Measurements from ENCODE around the gene SAMHD1.
"Not testable (repeated sequence)": the region's sequence is repeated elsewhere in the genome, so short reads cannot be mapped to it uniquely, and the experiment has no call there.

SAMHD1 gene

GRCh38 chr20:36851490-36851889, 100.0 kb downstream of the SAMHD1 start:
- Histone ChIP-seq H3K9me3 (ENCODE audit: control insufficient read depth, low read length) (peaks cover 3% of the 10 kb centered on the region), H3K4me1 (ENCODE audit: control insufficient read depth, insufficient read depth, low read length, poor library complexity, severe bottlenecking) (peaks cover 39% of the 10 kb centered on the region), H3K27ac (ENCODE audit: low read depth, low read length, severe bottlenecking) (no peak overlapping the region), H3K36me3 (ENCODE audit: control insufficient read depth, insufficient read depth, low read length) (peaks cover 30% of the 10 kb centered on the region), H3K4me3 (ENCODE audit: extremely low read depth, insufficient read depth, low read length, poor library complexity, severe bottlenecking) (no peak overlapping the region)
- 100% methylated on average over 1 of the region's 2 CpGs for WGBS, 2 experiments (ENCODE audit: insufficient coverage in 2 of 2)

- H3K36me3 ChIP-seq (ENCODE audit: control insufficient read depth, insufficient read depth, low read length), result peaks cover 30% of the 10 kb centered on the region
- H3K4me1 ChIP-seq (ENCODE audit: control insufficient read depth, insufficient read depth, low read length, poor library complexity, severe bottlenecking), result peaks cover 35% of the 10 kb centered on the region
- no peak overlapping the region for H3K27ac ChIP-seq (ENCODE audit: low read depth, low read length, severe bottlenecking)
- H3K4me3 ChIP-seq (ENCODE audit: extremely low read depth, insufficient read depth, low read length, poor library complexity, severe bottlenecking), result no peak overlapping the region
- H3K9me3 ChIP-seq (ENCODE audit: control insufficient read depth, low read length), result peaks cover 3% of the 10 kb centered on the region
- WGBS, 2 experiments (ENCODE audit: insufficient coverage in 2 of 2), result 95 to 100% methylated on average over 5 to 6 of the region's 6 CpGs
Measured at GRCh38 chr20:36850759-36851158, 100.7 kb downstream of the SAMHD1 start.

GRCh38 chr20:36849333-36850065, 102.0 kb downstream of the SAMHD1 start:
- peaks cover 38% of the 10 kb centered on the region for H3K4me1 ChIP-seq (ENCODE audit: control insufficient read depth, insufficient read depth, low read length, poor library complexity, severe bottlenecking)
- peaks cover 36% of the 10 kb centered on the region for H3K36me3 ChIP-seq (ENCODE audit: control insufficient read depth, insufficient read depth, low read length)
- H3K4me3 ChIP-seq (ENCODE audit: extremely low read depth, insufficient read depth, low read length, poor library complexity, severe bottlenecking), result no peak overlapping the region
- 92 to 97% methylated on average over 7 of the region's 9 CpGs for WGBS, 2 experiments (ENCODE audit: insufficient coverage in 2 of 2)
- no peak overlapping the region for H3K27ac ChIP-seq (ENCODE audit: low read depth, low read length, severe bottlenecking)
- H3K9me3 ChIP-seq (ENCODE audit: control insufficient read depth, low read length), result peaks cover 3% of the 10 kb centered on the region

- Histone ChIP-seq H3K4me3 (ENCODE audit: extremely low read depth, insufficient read depth, low read length, poor library complexity, severe bottlenecking) (no peak overlapping the region), H3K36me3 (ENCODE audit: control insufficient read depth, insufficient read depth, low read length) (peaks cover 28% of the 10 kb centered on the region), H3K27ac (ENCODE audit: low read depth, low read length, severe bottlenecking) (peak overlapping the region; percentile 84), H3K4me1 (ENCODE audit: control insufficient read depth, insufficient read depth, low read length, poor library complexity, severe bottlenecking) (peaks cover 36% of the 10 kb centered on the region), H3K9me3 (ENCODE audit: control insufficient read depth, low read length) (peaks cover 3% of the 10 kb centered on the region)
Measured at GRCh38 chr20:36848677-36849076, 102.8 kb downstream of the SAMHD1 start.

GRCh38 chr20:36848078-36848660, 103.3 kb downstream of the SAMHD1 start:
- peaks cover 3% of the 10 kb centered on the region for H3K9me3 ChIP-seq (ENCODE audit: control insufficient read depth, low read length)

GRCh38 chr20:36847710-36848040, 103.8 kb downstream of the SAMHD1 start:
- WGBS, 2 experiments (ENCODE audit: insufficient coverage in 2 of 2), result no CpG with 5 or more reads among the region's 1 CpG
- Histone ChIP-seq H3K27ac (ENCODE audit: low read depth, low read length, severe bottlenecking) (peak overlapping the region; percentile 84), H3K9me3 (ENCODE audit: control insufficient read depth, low read length) (peaks cover 3% of the 10 kb centered on the region), H3K36me3 (ENCODE audit: control insufficient read depth, insufficient read depth, low read length) (peaks cover 23% of the 10 kb centered on the region), H3K4me3 (ENCODE audit: extremely low read depth, insufficient read depth, low read length, poor library complexity, severe bottlenecking) (no peak overlapping the region), H3K4me1 (ENCODE audit: control insufficient read depth, insufficient read depth, low read length, poor library complexity, severe bottlenecking) (peaks cover 45% of the 10 kb centered on the region)

More at GRCh38 chr20:36848078-36848660, 103.3 kb downstream of the SAMHD1 start:
- Histone ChIP-seq H3K4me1 (ENCODE audit: control insufficient read depth, insufficient read depth, low read length, poor library complexity, severe bottlenecking) (peaks cover 41% of the 10 kb centered on the region), H3K27ac (ENCODE audit: low read depth, low read length, severe bottlenecking) (peak overlapping the region; percentile 84), H3K36me3 (ENCODE audit: control insufficient read depth, insufficient read depth, low read length) (peaks cover 27% of the 10 kb centered on the region), H3K4me3 (ENCODE audit: extremely low read depth, insufficient read depth, low read length, poor library complexity, severe bottlenecking) (no peak overlapping the region)
- 70 to 85% methylated on average over 2 to 3 of the region's 6 CpGs for WGBS, 2 experiments (ENCODE audit: insufficient coverage in 2 of 2)

- Histone ChIP-seq H3K4me1 (ENCODE audit: control insufficient read depth, insufficient read depth, low read length, poor library complexity, severe bottlenecking) (peaks cover 45% of the 10 kb centered on the region), H3K4me3 (ENCODE audit: extremely low read depth, insufficient read depth, low read length, poor library complexity, severe bottlenecking) (no peak overlapping the region), H3K27ac (ENCODE audit: low read depth, low read length, severe bottlenecking) (peak overlapping the region; percentile 84), H3K36me3 (ENCODE audit: control insufficient read depth, insufficient read depth, low read length) (peaks cover 23% of the 10 kb centered on the region), H3K9me3 (ENCODE audit: control insufficient read depth, low read length) (peaks cover 3% of the 10 kb centered on the region)
- 86 to 88% methylated on average over 16 of the region's 18 CpGs for WGBS, 2 experiments (ENCODE audit: insufficient coverage in 2 of 2)
Measured at GRCh38 chr20:36847009-36847709, 104.3 kb downstream of the SAMHD1 start.

GRCh38 chr20:36845288-36845971, 106.1 kb downstream of the SAMHD1 start:
- Histone ChIP-seq H3K9me3 (ENCODE audit: control insufficient read depth, low read length) (no peaks in the 10 kb centered on the region), H3K4me1 (ENCODE audit: control insufficient read depth, insufficient read depth, low read length, poor library complexity, severe bottlenecking) (peaks cover 51% of the 10 kb centered on the region), H3K27ac (ENCODE audit: low read depth, low read length, severe bottlenecking) (no peak overlapping the region), H3K4me3 (ENCODE audit: extremely low read depth, insufficient read depth, low read length, poor library complexity, severe bottlenecking) (no peak overlapping the region), H3K36me3 (ENCODE audit: control insufficient read depth, insufficient read depth, low read length) (peaks cover 11% of the 10 kb centered on the region)
- WGBS, 2 experiments (ENCODE audit: insufficient coverage in 2 of 2), result 79 to 81% methylated on average over 4 to 10 of the region's 10 CpGs

DNA sequence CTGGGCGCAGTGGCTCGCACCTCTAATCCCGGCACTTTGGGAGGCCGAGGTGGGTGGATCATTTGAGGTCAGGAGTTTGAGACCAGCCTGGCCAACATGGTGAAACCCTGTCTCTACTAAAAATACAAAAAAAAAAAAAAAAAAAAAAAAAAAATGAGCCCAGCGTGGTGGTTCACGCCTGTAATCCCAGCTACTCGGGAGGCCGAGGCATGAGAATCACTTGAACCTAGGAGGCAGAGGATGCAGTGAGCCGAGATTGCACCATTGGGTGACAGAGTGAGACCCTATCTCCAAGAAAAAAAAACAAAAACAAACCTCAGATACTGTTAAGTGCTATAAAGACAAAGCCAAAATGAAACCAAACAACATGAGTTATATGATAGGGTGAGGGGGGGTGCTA, 110.5 kb downstream of the SAMHD1 start:
- H3K36me3 ChIP-seq (ENCODE audit: control insufficient read depth, insufficient read depth, low read length), result peaks cover 29% of the 10 kb centered on the region
- not testable (repeated sequence) for H3K4me3 ChIP-seq (ENCODE audit: extremely low read depth, insufficient read depth, low read length, poor library complexity, severe bottlenecking); H3K9me3 ChIP-seq (ENCODE audit: control insufficient read depth, low read length); H3K27ac ChIP-seq (ENCODE audit: low read depth, low read length, severe bottlenecking)
- peaks cover 33% of the 10 kb centered on the region for H3K4me1 ChIP-seq (ENCODE audit: control insufficient read depth, insufficient read depth, low read length, poor library complexity, severe bottlenecking)
- WGBS, 2 experiments (ENCODE audit: insufficient coverage in 2 of 2), result 87 to 100% methylated on average over 3 to 4 of the region's 9 CpGs
